ENCODE data around the gene JAGN1.

GRCh38 chr3:9866639-9867038 lies 23.8 kb upstream of the JAGN1 start:
- TF ChIP-seq CTCF (IDR thresholded peaks at IDR 0.05; ENCODE audit: low read depth, low read length) (no peak), POLR2A (IDR thresholded peaks at IDR 0.05; ENCODE audit: extremely low read depth, insufficient read length) (no peak), MAX (IDR thresholded peaks at IDR 0.05; ENCODE audit: low read depth, low read length) (no peak), MYC (IDR thresholded peaks at IDR 0.05; ENCODE audit: low read depth, low read length) (no peak)

All from NB4 (cell line).